ENCODE results near the gene P4HB.

GRCh38 chr17:81824595-81824994 is 35.7 kb downstream of the P4HB start:
- TF ChIP-seq CTCF (conservative IDR thresholded peaks at IDR 0.05; ENCODE audit: low read length): no peak
- TF ChIP-seq EZH2phosphoT487 (IDR thresholded peaks at IDR 0.05; ENCODE audit: borderline replicate concordance, low read depth, low read length): no peak

Measured in OCI-LY7 (cell line).